SK-N-SH treated with all-trans-retinoic acid at 6 μM for 48 hours (cell line): Measurements from ENCODE around the gene VCAN.

Experiments
- ARNTL ChIP-seq: fragments of 450-650 bp; formaldehyde crosslinking; IDR thresholded peaks from 2 replicates; pipeline ENCODE4 v1.5.0; 2020; ENCODE audit warnings: low read depth, mild to moderate bottlenecking, moderate library complexity, borderline replicate concordance
- GLIS3 ChIP-seq: fragments of 250-450 bp; sonication (Bioruptor Pico); IDR thresholded peaks from 2 replicates; pipeline ENCODE4 v1.5.0; 2020; ENCODE audit warnings: mild to moderate bottlenecking, moderate library complexity
- ISL1 ChIP-seq: fragments of 250-450 bp; sonication (Bioruptor Pico); IDR thresholded peaks from 2 replicates; pipeline ENCODE4 v2.1.2; 2022; ENCODE audit warnings: mild to moderate bottlenecking, moderate library complexity
- OSR1 ChIP-seq: fragments of 250-450 bp; sonication (Bioruptor Pico); IDR thresholded peaks from 2 replicates; pipeline ENCODE4 v1.8.0; 2022; ENCODE audit warnings: moderate library complexity, mild to moderate bottlenecking, inconsistent platforms
- PATZ1 ChIP-seq: fragments of 250-450 bp; sonication (Bioruptor Pico); IDR thresholded peaks from 2 replicates; pipeline ENCODE4 v1.8.0; 2020; ENCODE audit warnings: mild to moderate bottlenecking, moderate library complexity, borderline replicate concordance
- POU6F1 ChIP-seq: fragments of 250-450 bp; sonication (Bioruptor Pico); IDR thresholded peaks from 2 replicates; pipeline ENCODE4 v1.8.0; 2021; ENCODE audit warnings: low read depth, mild to moderate bottlenecking, moderate library complexity, borderline replicate concordance
- SNAI2 ChIP-seq: fragments of 250-450 bp; sonication (Bioruptor Pico); IDR thresholded peaks from 2 replicates; pipeline ENCODE4 v1.5.0; 2020; ENCODE audit warnings: mild to moderate bottlenecking, moderate library complexity
- ZC3H10 ChIP-seq: fragments of 250-450 bp; sonication (Bioruptor Pico); IDR thresholded peaks from 2 replicates; pipeline ENCODE4 v1.5.1; 2021; ENCODE audit warnings: mild to moderate bottlenecking, moderate library complexity
- ZFP30 ChIP-seq: fragments of 450-650 bp; formaldehyde crosslinking; IDR thresholded peaks from 2 replicates; pipeline ENCODE4 v1.5.0; 2022; ENCODE audit warnings: mild to moderate bottlenecking, moderate library complexity
- ZNF565 ChIP-seq: fragments of 450-650 bp; formaldehyde crosslinking; conservative IDR thresholded peaks from 2 replicates; pipeline ENCODE4 v1.5.0; 2020; ENCODE audit warnings: low read depth, mild to moderate bottlenecking, moderate library complexity
- TF ChIP-seq, protein P1 (sequence below): fragments of 250-450 bp; sonication (Bioruptor Pico); IDR thresholded peaks from 2 replicates; pipeline ENCODE4 v1.5.0; 2020; ENCODE audit warnings: mild to moderate bottlenecking, moderate library complexity

DNA sequence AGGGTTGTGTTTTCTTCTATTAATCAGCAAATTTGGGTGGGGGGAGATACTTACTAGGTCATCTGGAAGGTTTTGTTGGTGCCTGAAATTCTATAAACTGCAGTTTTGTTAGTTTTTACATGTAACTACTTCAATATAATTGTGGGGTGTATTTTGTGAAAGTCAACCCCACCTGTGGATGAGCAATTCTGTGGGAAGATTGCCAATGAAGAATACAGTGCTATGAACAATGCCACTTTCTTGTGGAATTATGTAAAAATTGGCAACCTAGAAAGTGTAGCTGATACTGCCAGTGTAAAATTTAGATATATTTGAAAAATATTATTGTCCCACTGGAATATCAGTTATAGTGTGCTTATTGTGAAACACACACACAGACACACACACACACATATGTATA, 80.7 kb downstream of the VCAN start:
- no peak for TF ChIP-seq OSR1
- no peak for TF ChIP-seq ZNF565 (CRISPR knock-in tag)
- no peak for TF ChIP-seq POU6F1 (CRISPR knock-in tag)
- no peak for TF ChIP-seq ZFP30 (CRISPR knock-in tag)
- TF ChIP-seq ISL1, result no peak
- no peak for TF ChIP-seq ARNTL
- TF ChIP-seq SNAI2, result no peak
- TF ChIP-seq PATZ1, result no peak
- TF ChIP-seq, protein P1, sequence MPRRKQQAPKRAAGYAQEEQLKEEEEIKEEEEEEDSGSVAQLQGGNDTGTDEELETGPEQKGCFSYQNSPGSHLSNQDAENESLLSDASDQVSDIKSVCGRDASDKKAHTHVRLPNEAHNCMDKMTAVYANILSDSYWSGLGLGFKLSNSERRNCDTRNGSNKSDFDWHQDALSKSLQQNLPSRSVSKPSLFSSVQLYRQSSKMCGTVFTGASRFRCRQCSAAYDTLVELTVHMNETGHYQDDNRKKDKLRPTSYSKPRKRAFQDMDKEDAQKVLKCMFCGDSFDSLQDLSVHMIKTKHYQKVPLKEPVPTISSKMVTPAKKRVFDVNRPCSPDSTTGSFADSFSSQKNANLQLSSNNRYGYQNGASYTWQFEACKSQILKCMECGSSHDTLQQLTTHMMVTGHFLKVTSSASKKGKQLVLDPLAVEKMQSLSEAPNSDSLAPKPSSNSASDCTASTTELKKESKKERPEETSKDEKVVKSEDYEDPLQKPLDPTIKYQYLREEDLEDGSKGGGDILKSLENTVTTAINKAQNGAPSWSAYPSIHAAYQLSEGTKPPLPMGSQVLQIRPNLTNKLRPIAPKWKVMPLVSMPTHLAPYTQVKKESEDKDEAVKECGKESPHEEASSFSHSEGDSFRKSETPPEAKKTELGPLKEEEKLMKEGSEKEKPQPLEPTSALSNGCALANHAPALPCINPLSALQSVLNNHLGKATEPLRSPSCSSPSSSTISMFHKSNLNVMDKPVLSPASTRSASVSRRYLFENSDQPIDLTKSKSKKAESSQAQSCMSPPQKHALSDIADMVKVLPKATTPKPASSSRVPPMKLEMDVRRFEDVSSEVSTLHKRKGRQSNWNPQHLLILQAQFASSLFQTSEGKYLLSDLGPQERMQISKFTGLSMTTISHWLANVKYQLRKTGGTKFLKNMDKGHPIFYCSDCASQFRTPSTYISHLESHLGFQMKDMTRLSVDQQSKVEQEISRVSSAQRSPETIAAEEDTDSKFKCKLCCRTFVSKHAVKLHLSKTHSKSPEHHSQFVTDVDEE (CRISPR knock-in tag), result no peak
- no peak for TF ChIP-seq GLIS3 (CRISPR knock-in tag)
- TF ChIP-seq ZC3H10, result no peak
